GM12801 (cell line): ENCODE measurements around the gene PER1.

Experiments
- TF ChIP-seq, protein P1 (sequence below): IDR thresholded peaks from one replicate; pipeline ENCODE4 v1.5.1; 2011; ENCODE audit warnings: control low read depth; ENCODE audit not compliant: insufficient read length; ENCODE audit errors: extremely low read depth

PER1 gene, protein sequence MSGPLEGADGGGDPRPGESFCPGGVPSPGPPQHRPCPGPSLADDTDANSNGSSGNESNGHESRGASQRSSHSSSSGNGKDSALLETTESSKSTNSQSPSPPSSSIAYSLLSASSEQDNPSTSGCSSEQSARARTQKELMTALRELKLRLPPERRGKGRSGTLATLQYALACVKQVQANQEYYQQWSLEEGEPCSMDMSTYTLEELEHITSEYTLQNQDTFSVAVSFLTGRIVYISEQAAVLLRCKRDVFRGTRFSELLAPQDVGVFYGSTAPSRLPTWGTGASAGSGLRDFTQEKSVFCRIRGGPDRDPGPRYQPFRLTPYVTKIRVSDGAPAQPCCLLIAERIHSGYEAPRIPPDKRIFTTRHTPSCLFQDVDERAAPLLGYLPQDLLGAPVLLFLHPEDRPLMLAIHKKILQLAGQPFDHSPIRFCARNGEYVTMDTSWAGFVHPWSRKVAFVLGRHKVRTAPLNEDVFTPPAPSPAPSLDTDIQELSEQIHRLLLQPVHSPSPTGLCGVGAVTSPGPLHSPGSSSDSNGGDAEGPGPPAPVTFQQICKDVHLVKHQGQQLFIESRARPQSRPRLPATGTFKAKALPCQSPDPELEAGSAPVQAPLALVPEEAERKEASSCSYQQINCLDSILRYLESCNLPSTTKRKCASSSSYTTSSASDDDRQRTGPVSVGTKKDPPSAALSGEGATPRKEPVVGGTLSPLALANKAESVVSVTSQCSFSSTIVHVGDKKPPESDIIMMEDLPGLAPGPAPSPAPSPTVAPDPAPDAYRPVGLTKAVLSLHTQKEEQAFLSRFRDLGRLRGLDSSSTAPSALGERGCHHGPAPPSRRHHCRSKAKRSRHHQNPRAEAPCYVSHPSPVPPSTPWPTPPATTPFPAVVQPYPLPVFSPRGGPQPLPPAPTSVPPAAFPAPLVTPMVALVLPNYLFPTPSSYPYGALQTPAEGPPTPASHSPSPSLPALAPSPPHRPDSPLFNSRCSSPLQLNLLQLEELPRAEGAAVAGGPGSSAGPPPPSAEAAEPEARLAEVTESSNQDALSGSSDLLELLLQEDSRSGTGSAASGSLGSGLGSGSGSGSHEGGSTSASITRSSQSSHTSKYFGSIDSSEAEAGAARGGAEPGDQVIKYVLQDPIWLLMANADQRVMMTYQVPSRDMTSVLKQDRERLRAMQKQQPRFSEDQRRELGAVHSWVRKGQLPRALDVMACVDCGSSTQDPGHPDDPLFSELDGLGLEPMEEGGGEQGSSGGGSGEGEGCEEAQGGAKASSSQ (N-terminal part only)

DNA sequence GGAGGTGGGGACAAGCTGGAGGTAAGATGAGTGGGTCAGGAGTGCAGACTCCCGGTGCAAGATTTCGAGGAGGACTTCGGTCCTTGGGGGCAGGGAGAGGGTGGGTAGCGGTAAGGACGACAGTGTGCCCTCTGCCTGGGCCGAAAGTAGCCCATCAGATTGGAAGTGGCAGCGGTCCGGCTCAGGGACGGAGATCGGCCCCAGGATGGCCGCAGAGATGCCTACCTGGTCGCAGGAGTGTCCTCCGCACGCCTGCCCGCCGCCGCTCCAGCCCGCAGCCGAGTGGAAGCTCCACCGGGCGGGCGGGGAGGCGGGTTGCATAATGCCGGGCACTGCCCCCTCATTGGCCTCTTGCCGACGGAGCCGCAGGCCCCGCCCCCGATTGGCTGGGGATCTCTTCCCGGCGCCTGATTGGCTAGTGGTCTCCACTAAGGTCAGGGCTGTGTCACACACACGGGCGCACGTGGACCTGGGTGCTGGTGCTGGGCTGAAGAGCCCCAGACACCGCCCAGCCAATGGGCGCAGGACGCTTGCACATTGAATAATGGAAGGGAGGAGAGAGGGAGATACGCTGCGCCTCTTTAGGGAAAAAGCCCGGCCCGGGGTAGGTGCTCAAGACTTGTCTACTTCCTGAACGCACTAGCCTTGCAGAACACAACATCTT lies at the start of gene PER1:
TSS of gene PER1 (minus strand) at position 293 of the 664 bp plus-strand sequence. CDS start 1,698 bp downstream, outside the sequence.
- TF ChIP-seq, protein P1, sequence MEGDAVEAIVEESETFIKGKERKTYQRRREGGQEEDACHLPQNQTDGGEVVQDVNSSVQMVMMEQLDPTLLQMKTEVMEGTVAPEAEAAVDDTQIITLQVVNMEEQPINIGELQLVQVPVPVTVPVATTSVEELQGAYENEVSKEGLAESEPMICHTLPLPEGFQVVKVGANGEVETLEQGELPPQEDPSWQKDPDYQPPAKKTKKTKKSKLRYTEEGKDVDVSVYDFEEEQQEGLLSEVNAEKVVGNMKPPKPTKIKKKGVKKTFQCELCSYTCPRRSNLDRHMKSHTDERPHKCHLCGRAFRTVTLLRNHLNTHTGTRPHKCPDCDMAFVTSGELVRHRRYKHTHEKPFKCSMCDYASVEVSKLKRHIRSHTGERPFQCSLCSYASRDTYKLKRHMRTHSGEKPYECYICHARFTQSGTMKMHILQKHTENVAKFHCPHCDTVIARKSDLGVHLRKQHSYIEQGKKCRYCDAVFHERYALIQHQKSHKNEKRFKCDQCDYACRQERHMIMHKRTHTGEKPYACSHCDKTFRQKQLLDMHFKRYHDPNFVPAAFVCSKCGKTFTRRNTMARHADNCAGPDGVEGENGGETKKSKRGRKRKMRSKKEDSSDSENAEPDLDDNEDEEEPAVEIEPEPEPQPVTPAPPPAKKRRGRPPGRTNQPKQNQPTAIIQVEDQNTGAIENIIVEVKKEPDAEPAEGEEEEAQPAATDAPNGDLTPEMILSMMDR, result no peak

DNA sequence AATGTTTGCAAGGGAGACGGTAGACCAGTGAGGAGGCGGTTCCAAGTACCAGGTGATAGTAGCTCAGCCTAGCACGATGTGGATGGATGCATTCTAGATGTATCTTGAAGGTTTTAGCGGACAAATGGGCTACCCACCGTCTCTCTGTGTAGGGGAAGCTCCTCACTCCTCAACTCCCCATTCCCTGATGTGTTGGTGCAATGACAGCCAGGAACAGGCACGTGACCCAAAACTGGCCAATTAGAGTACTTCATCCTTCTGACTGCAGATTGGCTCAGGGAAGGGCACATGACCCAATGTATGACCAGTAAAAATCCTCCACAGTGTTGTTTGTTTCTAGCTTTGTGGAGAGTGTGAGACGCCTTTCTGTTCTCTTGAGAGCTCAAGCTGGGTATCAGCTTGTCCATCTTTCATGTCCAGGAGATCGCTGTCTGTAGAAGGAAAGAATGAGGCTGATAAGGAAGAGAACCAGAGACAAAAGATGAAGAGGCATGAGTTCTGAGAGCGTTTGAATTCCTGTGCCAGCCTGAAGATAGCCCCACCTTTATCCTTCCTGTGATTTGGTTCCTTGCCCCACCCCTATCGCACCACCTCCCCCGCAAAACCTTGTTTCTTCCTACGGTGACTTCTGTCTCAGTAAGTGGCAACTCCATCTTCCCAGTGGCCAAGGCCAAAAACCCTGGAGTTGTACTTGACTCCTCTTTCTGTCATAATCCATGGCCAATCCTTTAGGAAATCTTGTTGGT lies 40.0 kb upstream of the PER1 start:
- TF ChIP-seq, protein P1, result no peak

DNA sequence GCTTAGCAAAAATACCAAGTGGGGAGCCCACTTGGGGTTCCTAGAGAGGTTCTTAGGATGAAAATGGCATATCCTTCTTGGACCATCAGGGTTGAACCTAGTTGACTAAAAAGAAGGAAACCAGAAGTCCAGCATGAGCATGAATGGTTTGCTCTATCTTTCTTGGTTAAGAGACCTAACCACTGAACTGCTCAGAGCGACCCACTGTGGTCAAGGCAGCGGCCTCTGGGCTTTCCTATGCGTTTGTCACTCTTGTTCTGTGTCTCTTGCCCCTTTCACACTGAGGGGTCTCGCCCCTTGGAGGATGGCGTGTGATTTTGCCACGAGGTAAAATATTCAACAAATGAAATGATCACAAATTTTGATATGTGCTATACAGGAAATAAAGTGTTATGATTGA lies 38.3 kb upstream of the PER1 start:
- TF ChIP-seq, protein P1, result no peak

DNA sequence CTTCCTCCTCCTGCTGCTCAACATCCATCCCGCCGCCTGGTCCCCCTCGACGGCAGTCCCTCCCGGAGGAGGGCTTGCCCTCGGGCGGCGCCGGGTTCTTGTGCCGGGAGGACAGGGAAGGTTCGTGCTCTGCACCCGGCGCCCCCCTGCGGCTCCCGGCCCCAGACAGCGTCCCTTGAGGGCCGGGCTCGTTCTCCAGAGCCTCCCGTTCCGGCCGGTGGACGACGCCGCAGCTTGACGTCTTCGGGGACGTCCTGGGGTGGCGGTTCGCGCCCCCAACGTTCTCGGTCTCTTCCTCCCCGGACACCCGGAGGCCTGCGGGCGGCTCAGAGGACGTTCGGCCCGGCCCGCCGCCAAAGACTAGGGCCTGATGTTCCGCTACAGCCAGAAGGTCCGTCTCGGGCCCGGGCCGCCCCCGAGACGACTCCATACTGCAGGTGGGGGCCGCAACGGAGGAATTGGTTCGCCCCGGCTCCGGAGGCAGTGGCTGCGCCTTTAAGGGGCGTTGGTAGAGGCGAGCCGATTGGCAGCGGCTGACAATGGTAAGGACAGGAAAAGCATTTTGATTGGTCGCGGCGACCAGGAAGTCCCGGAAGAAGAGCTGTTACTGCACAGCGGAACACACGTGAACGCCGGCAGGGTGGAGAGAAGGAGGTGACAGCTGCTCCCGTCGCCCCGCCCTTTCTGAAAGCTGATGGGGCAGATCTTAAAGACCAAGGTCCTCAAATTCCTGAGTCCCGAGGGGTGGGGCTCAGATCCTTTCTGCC lies 37.7 kb upstream of the PER1 start, which contains the start of gene BORCS6:
TSS of gene BORCS6 (minus strand) at position 470 of the 767 bp plus-strand sequence. CDS start at position 430, 40 bp downstream.
- TF ChIP-seq, protein P1, result no peak

DNA sequence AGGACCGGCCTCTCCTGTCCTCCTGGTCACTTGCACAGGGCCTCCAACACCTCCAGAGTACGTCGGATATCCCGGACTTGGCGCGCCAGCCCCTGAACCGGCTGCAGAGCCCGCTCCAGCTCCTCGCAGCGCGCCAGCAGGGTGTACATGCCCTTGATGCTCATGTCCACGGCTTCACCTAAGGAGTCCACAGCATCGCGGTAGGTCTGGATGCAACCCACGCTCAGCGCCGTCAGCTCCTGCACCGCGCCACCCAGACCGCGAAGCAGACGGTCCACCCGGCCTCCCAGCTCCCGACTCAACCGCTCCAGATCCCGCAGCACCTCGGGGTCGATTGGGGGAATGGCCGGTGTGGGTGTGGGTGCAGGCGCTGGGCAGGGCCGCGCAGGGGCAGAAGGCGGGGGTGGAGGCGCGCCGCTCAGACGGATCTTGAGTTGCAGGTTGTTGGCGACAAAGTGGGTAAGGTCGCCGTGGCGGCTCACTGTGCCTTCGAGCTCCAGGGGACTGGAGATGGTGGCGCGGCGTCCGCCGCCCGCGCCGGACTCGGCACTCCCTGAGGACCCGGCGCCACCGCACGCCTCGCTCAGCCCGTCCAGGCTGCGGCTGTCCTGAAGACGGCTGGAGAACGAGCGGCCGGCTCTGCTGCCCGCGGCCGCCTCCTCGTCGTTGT lies 37.0 kb upstream of the PER1 start:
- TF ChIP-seq, protein P1, result no peak
